IMR-90 (cell line): Measurements from ENCODE around the gene FOXP4. TPM values are rescaled to one million over a fixed set of nuclear protein-coding genes. Genes with fewer than 3 reads are reported as not detected.

Source experiments
- ATAC-seq: fragments of 200-7000 bp; cut with Tn5 transposase; 2 replicates; pipeline ENCODE4 v1.9.1; 2020; ENCODE audit warnings: low read depth, mild to moderate bottlenecking, moderate library complexity
- BruUV-seq: library from RNA; stranded (reverse); fragments of 400-500 nt; replicated peaks from 2 replicates; lab custom pipeline; 2021; lab: Mats Ljungman, UMichigan
- CTCF ChIA-PET: fragments of 300-600 bp; formaldehyde crosslinking; extraction: SDS; loops from one replicate; lab custom pipeline; 2021; ENCODE audit warnings: antibody characterized with exemption; lab: Yijun Ruan, JAX
- POLR2A ChIA-PET: fragments of 300-600 bp; sonication (Branson Sonifier 250); formaldehyde crosslinking; loops from one replicate; lab custom pipeline; 2022; ENCODE audit warnings: antibody characterized with exemption; ENCODE audit not compliant: unreplicated experiment; lab: Charles Lee
- DNase-seq: peaks from one replicate; pipeline ENCODE4 v3.0.0; 2013
- H2AFZ ChIP-seq: replicated peaks from 2 replicates; pipeline ENCODE3; 2013; ENCODE audit warnings: low read length, mild to moderate bottlenecking; ENCODE audit not compliant: poor library complexity
- H2AK5ac ChIP-seq: 2 replicates; pipeline ENCODE4 v1.6.1; 2013; ENCODE audit warnings: low read depth, low read length, inconsistent platforms
- H2AK9ac ChIP-seq: replicated peaks from 2 replicates; pipeline ENCODE3; 2013; ENCODE audit warnings: mild to moderate bottlenecking, low read depth, low read length, moderate library complexity; ENCODE audit not compliant: poor library complexity
- H2BK120ac ChIP-seq: 2 replicates; pipeline ENCODE4 v1.6.1; 2013; ENCODE audit warnings: low read depth, low read length, inconsistent platforms
- H2BK15ac ChIP-seq: 3 replicates; pipeline ENCODE4 v1.6.1; 2013; ENCODE audit warnings: low read depth, low read length, inconsistent platforms
- H2BK20ac ChIP-seq: 2 replicates; pipeline ENCODE4 v1.6.1; 2013; ENCODE audit warnings: low read depth, mild to moderate bottlenecking, inconsistent platforms, low read length, moderate library complexity
- H2BK5ac ChIP-seq: 2 replicates; pipeline ENCODE4 v1.6.1; 2013; ENCODE audit warnings: mild to moderate bottlenecking, low read depth, low read length, inconsistent platforms; ENCODE audit not compliant: poor library complexity, severe bottlenecking
- H3K14ac ChIP-seq: replicated peaks from 2 replicates; pipeline ENCODE4 v1.6.1; 2013; ENCODE audit warnings: low read depth, low read length, inconsistent platforms
- H3K18ac ChIP-seq: 2 replicates; pipeline ENCODE4 v1.6.1; 2013; ENCODE audit warnings: low read depth, low read length, control low read depth
- H3K23ac ChIP-seq: 2 replicates; pipeline ENCODE4 v1.6.1; 2013; ENCODE audit warnings: low read depth, low read length, inconsistent platforms
- H3K27ac ChIP-seq: 2 replicates; pipeline ENCODE4 v1.5.1; 2013; ENCODE audit warnings: mild to moderate bottlenecking, control low read depth, low read length; ENCODE audit not compliant: insufficient read depth
- H3K27me3 ChIP-seq: 2 replicates; pipeline ENCODE4 v1.6.1; 2013; ENCODE audit warnings: low read length; ENCODE audit not compliant: control insufficient read depth, insufficient read depth
- H3K36me3 ChIP-seq: 2 replicates; pipeline ENCODE4 v1.6.1; 2013; ENCODE audit warnings: low read length, mixed read lengths; ENCODE audit not compliant: control insufficient read depth, insufficient read depth
- H3K4ac ChIP-seq: 2 replicates; pipeline ENCODE4 v1.6.1; 2013; ENCODE audit warnings: low read depth, low read length, inconsistent platforms
- H3K4me1 ChIP-seq: 2 replicates; pipeline ENCODE4 v1.6.1; 2013; ENCODE audit warnings: low read length, mixed read lengths; ENCODE audit not compliant: control insufficient read depth, insufficient read depth
- H3K4me2 ChIP-seq: 2 replicates; pipeline ENCODE4 v1.6.1; 2013; ENCODE audit warnings: low read depth, mild to moderate bottlenecking, control low read depth, low read length, moderate library complexity
- H3K4me3 ChIP-seq: 2 replicates; pipeline ENCODE4 v1.5.1; 2013; ENCODE audit warnings: low read depth, mild to moderate bottlenecking, control low read depth, low read length, moderate library complexity; ENCODE audit not compliant: insufficient read depth
- H3K56ac ChIP-seq: 2 replicates; pipeline ENCODE4 v1.6.1; 2013; ENCODE audit warnings: low read length, inconsistent platforms; ENCODE audit not compliant: insufficient read depth; ENCODE audit errors: extremely low read depth
- H3K79me1 ChIP-seq, 2 experiments: 2 replicates each; pipeline ENCODE4 v1.6.1; 2013; ENCODE audit warnings: low read length in 2 of 2, inconsistent platforms in 1 of 2, low read depth in 1 of 2
- H3K9ac ChIP-seq: 2 replicates; pipeline ENCODE4 v1.6.1; 2013; ENCODE audit warnings: low read depth, low read length, control low read depth
- H3K9me1 ChIP-seq: 2 replicates; pipeline ENCODE4 v1.6.1; 2013; ENCODE audit warnings: low read length, inconsistent platforms; ENCODE audit not compliant: insufficient read depth
- H3K9me3 ChIP-seq: 2 replicates; pipeline ENCODE4 v1.6.1; 2013; ENCODE audit warnings: low read length; ENCODE audit not compliant: control insufficient read depth, insufficient read depth
- H4K20me1 ChIP-seq: 2 replicates; pipeline ENCODE4 v1.6.1; 2013; ENCODE audit warnings: low read length, inconsistent platforms; ENCODE audit not compliant: insufficient read depth
- H4K5ac ChIP-seq: 2 replicates; pipeline ENCODE4 v1.6.1; 2013; ENCODE audit warnings: mild to moderate bottlenecking, low read depth, low read length, control low read depth
- H4K8ac ChIP-seq, 2 experiments: 2 replicates each; pipeline ENCODE4 v1.6.1; 2013; ENCODE audit warnings: low read depth in 2 of 2, low read length in 2 of 2, control low read depth in 1 of 2, inconsistent platforms in 1 of 2
- H4K91ac ChIP-seq: 2 replicates; pipeline ENCODE4 v1.6.1; 2013; ENCODE audit warnings: low read depth, low read length, inconsistent platforms; ENCODE audit not compliant: insufficient read depth
- BHLHE40 ChIP-seq: fragments of 150-350 bp; IDR thresholded peaks from 2 replicates; pipeline ENCODE4 v1.6.1; 2016; ENCODE audit warnings: mild to moderate bottlenecking, low read depth, low read length
- CEBPB ChIP-seq: IDR thresholded peaks from 2 replicates; pipeline ENCODE4 v1.6.1; 2012; ENCODE audit warnings: low read depth, low read length, improper control_type of control experiment
- WGBS, 2 experiments: methylation state at CpG; one replicate each; pipeline versions ENCODE4 v1.1.5 to v1.1.7; 2013; ENCODE audit warnings: missing lambda C conversion rate in 2 of 2; ENCODE audit not compliant: insufficient read length in 1 of 2; ENCODE audit errors: extremely low coverage in 2 of 2; 5-methylcytosine and 5-hydroxymethylcytosine counted together
- dilution Hi-C: fragments of 300-500 bp; cut with HindIII; formaldehyde crosslinking; loops from one replicate; pipeline ENCODE4 v1.14.3; 2018; ENCODE audit warnings: low sequenced_read_pairs; ENCODE audit not compliant: unreplicated experiment
- in situ Hi-C: fragments of 300-500 bp; cut with MboI; formaldehyde crosslinking; loops from 3 replicates; pipeline ENCODE4 v1.14.3; 2019; ENCODE audit warnings: low sequenced_read_pairs, inconsistent platforms, mixed read lengths
- intact Hi-C: fragments of 100-400 bp; cut with micrococcal nuclease; formaldehyde crosslinking; loops from 2 replicates; pipeline ENCODE4 v1.10.0; 2022
- polyA plus RNA-seq, 3 experiments: library from polyadenylated mRNA; depleted of rRNA; stranded (reverse); fragments of >200 nt; gene quantifications; 2 replicates each; pipeline ENCODE4 v1.2.3, GENCODE V29; 2012; ENCODE audit warnings: low replicate concordance in 1 of 3
- total RNA-seq: library from RNA; depleted of rRNA; stranded (reverse); fragments of >200 nt; gene quantifications from 2 replicates; pipeline ENCODE4 v1.2.3, GENCODE V29; 2012
- TF ChIP-seq, protein P1 (sequence below): conservative IDR thresholded peaks from 2 replicates; pipeline ENCODE4 v1.5.1; 2012; ENCODE audit warnings: mild to moderate bottlenecking, low read depth, low read length, improper control_type of control experiment

The FOXP4 gene
- total and polyA plus RNA-seq, 2 of the 4 experiments (the other 2 are of a cell fraction): 0.72 to 9.5 TPM

DNA sequence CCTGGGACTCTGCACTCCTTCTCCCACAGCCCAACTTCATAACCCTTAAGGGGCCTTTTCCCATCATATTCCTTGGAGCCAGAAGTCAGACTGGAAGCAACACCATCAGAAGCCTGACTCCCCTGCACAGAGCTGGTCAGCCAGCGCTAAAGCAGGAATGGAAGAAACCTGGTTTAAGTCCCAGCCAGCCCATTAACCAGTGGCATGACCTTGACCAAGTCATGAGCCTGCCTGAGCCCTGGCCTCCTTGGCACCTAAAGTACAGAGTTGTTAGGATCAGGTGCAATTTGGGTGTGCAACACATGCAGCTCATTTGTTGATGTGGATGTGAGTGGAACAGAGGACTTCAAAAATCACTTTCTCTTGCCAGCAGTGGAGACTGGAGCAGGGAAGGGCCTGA is 20.8 kb downstream of the FOXP4 start:
- H3K9me3 ChIP-seq: no peaks in the 10 kb centered on the region
- H4K91ac ChIP-seq: no peak overlapping the region
- H2AK5ac ChIP-seq: no peak overlapping the region
- no peak overlapping the region for H4K5ac ChIP-seq
- H3K27me3 ChIP-seq: no peaks in the 10 kb centered on the region
- no peak overlapping the region for H3K14ac ChIP-seq
- peaks cover 2% of the 10 kb centered on the region; the same call in 1 of the 2 replicates for H4K20me1 ChIP-seq
- no peak overlapping the region for H2AK9ac ChIP-seq
- H3K9ac ChIP-seq: no peak overlapping the region
- H3K27ac ChIP-seq: no peak overlapping the region
- DNase-seq (no peak), ATAC-seq (no peak)
- H2BK120ac ChIP-seq: no peak overlapping the region
- no peak overlapping the region for H3K4me2 ChIP-seq
- H3K4me3 ChIP-seq: no peak overlapping the region
- H3K9me1 ChIP-seq: peaks cover 30% of the 10 kb centered on the region; the same call in 1 of the 2 replicates
- H3K79me1 ChIP-seq: peaks cover 5 to 39% of the 10 kb centered on the region in 2 experiments; a peak in 3 of 4 replicates
- no peak overlapping the region for H4K8ac ChIP-seq
- H2BK20ac ChIP-seq: no peak overlapping the region
- CTCF ChIA-PET: no interaction called here
- no peak overlapping the region for H3K56ac ChIP-seq
- TF ChIP-seq, protein P1, sequence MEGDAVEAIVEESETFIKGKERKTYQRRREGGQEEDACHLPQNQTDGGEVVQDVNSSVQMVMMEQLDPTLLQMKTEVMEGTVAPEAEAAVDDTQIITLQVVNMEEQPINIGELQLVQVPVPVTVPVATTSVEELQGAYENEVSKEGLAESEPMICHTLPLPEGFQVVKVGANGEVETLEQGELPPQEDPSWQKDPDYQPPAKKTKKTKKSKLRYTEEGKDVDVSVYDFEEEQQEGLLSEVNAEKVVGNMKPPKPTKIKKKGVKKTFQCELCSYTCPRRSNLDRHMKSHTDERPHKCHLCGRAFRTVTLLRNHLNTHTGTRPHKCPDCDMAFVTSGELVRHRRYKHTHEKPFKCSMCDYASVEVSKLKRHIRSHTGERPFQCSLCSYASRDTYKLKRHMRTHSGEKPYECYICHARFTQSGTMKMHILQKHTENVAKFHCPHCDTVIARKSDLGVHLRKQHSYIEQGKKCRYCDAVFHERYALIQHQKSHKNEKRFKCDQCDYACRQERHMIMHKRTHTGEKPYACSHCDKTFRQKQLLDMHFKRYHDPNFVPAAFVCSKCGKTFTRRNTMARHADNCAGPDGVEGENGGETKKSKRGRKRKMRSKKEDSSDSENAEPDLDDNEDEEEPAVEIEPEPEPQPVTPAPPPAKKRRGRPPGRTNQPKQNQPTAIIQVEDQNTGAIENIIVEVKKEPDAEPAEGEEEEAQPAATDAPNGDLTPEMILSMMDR: no peak
- no peak for TF ChIP-seq CEBPB
- no peak for TF ChIP-seq BHLHE40
- peaks cover 22% of the 10 kb centered on the region for H3K36me3 ChIP-seq
- H2AFZ ChIP-seq: no peak overlapping the region
- intact Hi-C loops (no loop called here), in situ Hi-C loops (no loop called here), dilution Hi-C loops (no loop called here)
- H3K4ac ChIP-seq: no peak overlapping the region
- H3K18ac ChIP-seq: no peak overlapping the region
- no CpG with 5 or more reads among the region's 1 CpG for WGBS, 2 experiments
- POLR2A ChIA-PET: no interaction called here
- no peak overlapping the region for H2BK5ac ChIP-seq
- no TSS peak for BruUV-seq
- no peak overlapping the region for H2BK15ac ChIP-seq
- no peak overlapping the region for H3K23ac ChIP-seq
- peaks cover 10% of the 10 kb centered on the region; the same call in 1 of the 2 replicates for H3K4me1 ChIP-seq
